Neural progenitor cell (in vitro differentiated cells): ENCODE data around the gene OSM. TPM values are rescaled to one million over a fixed set of nuclear protein-coding genes. Genes with fewer than 3 reads are reported as not detected.

Experiments used
- DNase-seq: peaks from one replicate; pipeline ENCODE4 v3.0.0-alpha.2; 2016; ENCODE audit warnings: low spot score
- H2AFZ ChIP-seq: fragments of 200-600 bp; sonication (generic); replicated peaks from 2 replicates; pipeline ENCODE4 v1.6.1; 2016; ENCODE audit warnings: antibody characterized with exemption
- H3F3A ChIP-seq: fragments of 200-600 bp; sonication (generic); 2 replicates; pipeline ENCODE4 v1.6.1; 2016; ENCODE audit warnings: antibody characterized with exemption, low read depth
- H3K27ac ChIP-seq: fragments of 200-600 bp; sonication (generic); 2 replicates; pipeline ENCODE4 v1.5.1; 2016; ENCODE audit warnings: mild to moderate bottlenecking
- H3K27me3 ChIP-seq: fragments of 200-600 bp; sonication (generic); 2 replicates; pipeline ENCODE4 v1.6.1; 2016; ENCODE audit warnings: mild to moderate bottlenecking, moderate library complexity
- H3K36me3 ChIP-seq: fragments of 200-600 bp; sonication (generic); 2 replicates; pipeline ENCODE4 v1.5.1; 2016
- H3K4me1 ChIP-seq: fragments of 200-600 bp; sonication (generic); 2 replicates; pipeline ENCODE4 v1.6.1; 2016; ENCODE audit warnings: mixed run types
- H3K4me2 ChIP-seq: fragments of 200-600 bp; sonication (generic); 2 replicates; pipeline ENCODE4 v1.6.1; 2016
- H3K4me3 ChIP-seq: fragments of 200-600 bp; sonication (generic); 2 replicates; pipeline ENCODE4 v1.5.1; 2016
- H3K79me2 ChIP-seq: fragments of 200-600 bp; sonication (generic); 2 replicates; pipeline ENCODE4 v1.6.1; 2016; ENCODE audit warnings: low read depth
- H3K9ac ChIP-seq: fragments of 200-600 bp; sonication (generic); 2 replicates; pipeline ENCODE4 v1.6.1; 2016
- H3K9me3 ChIP-seq: fragments of 200-600 bp; sonication (generic); 2 replicates; pipeline ENCODE4 v1.5.1; 2016; ENCODE audit warnings: low read depth
- H4K20me1 ChIP-seq: fragments of 200-600 bp; sonication (generic); 2 replicates; pipeline ENCODE4 v1.6.1; 2016; ENCODE audit warnings: low read depth
- H3K27ac Mint-ChIP-seq: 3 replicates; pipeline ENCODE4 v1.8.0; 2021; ENCODE audit warnings: mixed read lengths
- H3K27me3 Mint-ChIP-seq: 2 replicates; pipeline ENCODE4 v1.8.0; 2022; ENCODE audit warnings: low read depth, mild to moderate bottlenecking, inconsistent platforms, moderate library complexity, mixed read lengths; ENCODE audit not compliant: insufficient read depth
- H3K36me3 Mint-ChIP-seq: 3 replicates; pipeline ENCODE4 v1.8.0; 2021; ENCODE audit warnings: mixed read lengths
- H3K4me1 Mint-ChIP-seq: 3 replicates; pipeline ENCODE4 v1.8.0; 2021; ENCODE audit warnings: mixed read lengths
- H3K4me3 Mint-ChIP-seq: 3 replicates; pipeline ENCODE4 v1.8.0; 2021; ENCODE audit warnings: mild to moderate bottlenecking, moderate library complexity, mixed read lengths
- H3K9me3 Mint-ChIP-seq: 3 replicates; pipeline ENCODE4 v1.8.0; 2020; ENCODE audit warnings: mixed read lengths
- EZH2 ChIP-seq: fragments of 200-600 bp; sonication (generic); IDR thresholded peaks from 2 replicates; pipeline ENCODE4 v1.6.1; 2017; ENCODE audit warnings: antibody characterized with exemption, mild to moderate bottlenecking, moderate library complexity
- EZH2phosphoT487 ChIP-seq: fragments of 200-600 bp; sonication (generic); IDR thresholded peaks from 2 replicates; pipeline ENCODE4 v1.6.1; 2017; ENCODE audit warnings: antibody characterized with exemption
- total RNA-seq: library from RNA; depleted of rRNA; stranded (reverse); fragments of >200 nt; gene quantifications from 2 replicates; pipeline ENCODE4 v1.2.3, GENCODE V29; 2015; ENCODE audit warnings: low replicate concordance
- TF ChIP-seq, protein P1 (sequence below): fragments of 200-600 bp; sonication (generic); IDR thresholded peaks from 2 replicates; pipeline ENCODE4 v1.5.1; 2017; ENCODE audit warnings: antibody characterized with exemption, mild to moderate bottlenecking

Gene OSM
- total RNA-seq, 1 donor from 2014 or later, result not detected

DNA sequence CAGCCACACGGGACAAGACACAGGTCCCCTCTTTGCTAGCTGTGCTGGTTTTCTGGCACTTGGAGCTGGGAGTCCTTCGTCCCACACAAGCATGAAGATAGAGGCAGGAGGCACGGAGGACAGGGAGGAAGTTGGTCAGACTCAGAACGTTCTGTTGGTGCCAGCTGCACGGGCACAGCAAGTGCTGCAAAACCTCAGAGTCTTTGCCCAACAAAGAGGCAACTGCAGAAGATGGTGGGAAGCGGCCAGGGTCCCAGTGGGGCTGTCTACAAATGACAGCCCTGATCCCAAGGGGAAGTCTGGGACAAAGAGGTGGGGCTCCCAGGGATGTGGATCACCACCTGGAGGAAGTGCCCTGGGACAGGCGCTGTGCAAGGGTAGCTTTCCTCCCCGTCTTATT lies 9.4 kb upstream of the OSM start:
- Histone ChIP-seq H3K4me1 (peaks cover 7% of the 10 kb centered on the region), H3K79me2 (no peaks in the 10 kb centered on the region), H3K4me3 (no peak overlapping the region), H3K27me3 (no peaks in the 10 kb centered on the region), H3K27ac (no peak overlapping the region), H3K36me3 (no peaks in the 10 kb centered on the region), H4K20me1 (no peaks in the 10 kb centered on the region), H2AFZ (no peak overlapping the region), H3F3A (no peaks in the 10 kb centered on the region), H3K9me3 (no peaks in the 10 kb centered on the region), H3K4me2 (no peak overlapping the region), H3K9ac (no peak overlapping the region)
- TF ChIP-seq, protein P1, sequence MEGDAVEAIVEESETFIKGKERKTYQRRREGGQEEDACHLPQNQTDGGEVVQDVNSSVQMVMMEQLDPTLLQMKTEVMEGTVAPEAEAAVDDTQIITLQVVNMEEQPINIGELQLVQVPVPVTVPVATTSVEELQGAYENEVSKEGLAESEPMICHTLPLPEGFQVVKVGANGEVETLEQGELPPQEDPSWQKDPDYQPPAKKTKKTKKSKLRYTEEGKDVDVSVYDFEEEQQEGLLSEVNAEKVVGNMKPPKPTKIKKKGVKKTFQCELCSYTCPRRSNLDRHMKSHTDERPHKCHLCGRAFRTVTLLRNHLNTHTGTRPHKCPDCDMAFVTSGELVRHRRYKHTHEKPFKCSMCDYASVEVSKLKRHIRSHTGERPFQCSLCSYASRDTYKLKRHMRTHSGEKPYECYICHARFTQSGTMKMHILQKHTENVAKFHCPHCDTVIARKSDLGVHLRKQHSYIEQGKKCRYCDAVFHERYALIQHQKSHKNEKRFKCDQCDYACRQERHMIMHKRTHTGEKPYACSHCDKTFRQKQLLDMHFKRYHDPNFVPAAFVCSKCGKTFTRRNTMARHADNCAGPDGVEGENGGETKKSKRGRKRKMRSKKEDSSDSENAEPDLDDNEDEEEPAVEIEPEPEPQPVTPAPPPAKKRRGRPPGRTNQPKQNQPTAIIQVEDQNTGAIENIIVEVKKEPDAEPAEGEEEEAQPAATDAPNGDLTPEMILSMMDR, result no peak
- TF ChIP-seq EZH2phosphoT487, result no peak
- TF ChIP-seq EZH2, result no peak
- DNase-seq, result no peak
- Mint-ChIP-seq H3K27me3 (peaks cover 4% of the 10 kb centered on the region), H3K27ac (no peak overlapping the region), H3K9me3 (no peaks in the 10 kb centered on the region), H3K4me3 (no peak overlapping the region), H3K4me1 (peaks cover 17% of the 10 kb centered on the region), H3K36me3 (no peaks in the 10 kb centered on the region)

DNA sequence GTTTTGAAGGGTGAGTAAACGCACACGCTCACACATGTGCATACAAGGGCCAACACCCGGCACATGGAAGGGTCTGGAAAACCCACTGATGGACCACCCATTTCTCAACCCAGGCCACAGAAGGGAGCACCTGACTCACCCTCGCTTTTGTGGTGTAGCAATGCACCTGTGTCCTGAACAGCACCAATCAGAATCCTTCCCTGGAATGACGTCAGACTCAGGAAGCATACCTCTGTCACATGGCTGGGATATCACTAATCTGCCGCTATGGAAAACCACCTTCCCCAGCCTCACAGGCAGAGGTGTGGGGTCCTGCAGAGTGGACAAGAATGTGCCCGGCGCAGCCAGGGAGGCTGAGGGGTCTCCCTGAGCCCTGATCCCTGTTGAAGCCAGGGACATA lies 9.0 kb upstream of the OSM start:
- Histone ChIP-seq H3F3A (no peaks in the 10 kb centered on the region), H4K20me1 (no peaks in the 10 kb centered on the region), H3K27me3 (no peaks in the 10 kb centered on the region), H3K4me1 (peaks cover 7% of the 10 kb centered on the region), H3K27ac (no peak overlapping the region), H3K4me3 (no peak overlapping the region), H3K79me2 (no peaks in the 10 kb centered on the region), H3K9ac (no peak overlapping the region), H3K36me3 (no peaks in the 10 kb centered on the region), H2AFZ (no peak overlapping the region), H3K9me3 (no peaks in the 10 kb centered on the region), H3K4me2 (no peak overlapping the region)
- Mint-ChIP-seq H3K4me3 (no peak overlapping the region), H3K27ac (no peak overlapping the region), H3K4me1 (peaks cover 17% of the 10 kb centered on the region), H3K9me3 (no peaks in the 10 kb centered on the region), H3K36me3 (no peaks in the 10 kb centered on the region), H3K27me3 (peaks cover 4% of the 10 kb centered on the region)
- no peak for DNase-seq
- TF ChIP-seq EZH2phosphoT487, result no peak
- TF ChIP-seq, protein P1, result no peak
- TF ChIP-seq EZH2, result no peak

DNA sequence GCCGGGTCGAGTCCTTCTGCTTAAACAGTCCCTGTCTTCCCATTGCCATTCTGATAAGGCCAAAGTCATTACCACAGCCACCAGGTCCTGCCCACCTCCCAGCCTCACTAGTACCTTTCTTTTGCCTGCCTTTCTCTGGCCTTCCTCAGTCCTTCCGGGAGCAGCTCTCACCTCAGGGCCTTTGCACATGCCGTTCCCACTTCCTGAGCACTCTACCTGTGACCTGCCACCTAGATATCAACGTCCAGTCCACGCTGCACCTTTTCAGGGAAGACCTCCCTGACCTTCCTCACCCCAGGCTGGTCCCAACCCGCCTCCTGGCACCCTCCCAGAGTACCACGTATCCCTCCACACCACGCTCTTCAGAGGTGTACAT lies 7.8 kb upstream of the OSM start:
- no peak for DNase-seq
- no peaks in the 10 kb centered on the region for H3F3A ChIP-seq
- no peak overlapping the region for H3K4me2 ChIP-seq
- no peaks in the 10 kb centered on the region for H3K36me3 Mint-ChIP-seq
- H3K4me1 Mint-ChIP-seq, result peaks cover 17% of the 10 kb centered on the region
- no peaks in the 10 kb centered on the region for H3K9me3 ChIP-seq
- no peaks in the 10 kb centered on the region for H3K36me3 ChIP-seq
- H3K4me3 Mint-ChIP-seq, result no peak overlapping the region
- no peaks in the 10 kb centered on the region for H4K20me1 ChIP-seq
- no peaks in the 10 kb centered on the region for H3K27me3 ChIP-seq
- H3K27me3 Mint-ChIP-seq, result peaks cover 4% of the 10 kb centered on the region
- H3K27ac Mint-ChIP-seq, result no peak overlapping the region
- H3K27ac ChIP-seq, result no peak overlapping the region
- H3K4me1 ChIP-seq, result peaks cover 7% of the 10 kb centered on the region
- no peak overlapping the region for H3K9ac ChIP-seq
- no peaks in the 10 kb centered on the region for H3K9me3 Mint-ChIP-seq
- no peak for TF ChIP-seq EZH2
- TF ChIP-seq, protein P1, result no peak
- TF ChIP-seq EZH2phosphoT487, result no peak
- no peak overlapping the region for H2AFZ ChIP-seq
- H3K79me2 ChIP-seq, result no peaks in the 10 kb centered on the region
- no peak overlapping the region for H3K4me3 ChIP-seq
